Mammary epithelial cell (primary cell): ENCODE results near the gene PLEKHJ1.

Experiments
- EZH2 ChIP-seq: IDR thresholded peaks from 2 replicates; pipeline ENCODE4 v1.6.1; 2012; ENCODE audit warnings: low read length, inconsistent platforms, borderline replicate concordance
- TF ChIP-seq, protein P1 (sequence below), 2 donors: IDR thresholded peaks in 1 of 2; conservative IDR thresholded peaks in 1 of 2; 2 replicates each; pipeline ENCODE4 v1.5.1; 2011 to 2012; ENCODE audit warnings: inconsistent platforms in 2 of 2, low read length in 2 of 2, mild to moderate bottlenecking in 2 of 2, control low read depth in 1 of 2, low read depth in 1 of 2; ENCODE audit not compliant: insufficient read depth in 1 of 2; ENCODE audit errors: extremely low read depth in 1 of 2

- TF ChIP-seq, protein P1, sequence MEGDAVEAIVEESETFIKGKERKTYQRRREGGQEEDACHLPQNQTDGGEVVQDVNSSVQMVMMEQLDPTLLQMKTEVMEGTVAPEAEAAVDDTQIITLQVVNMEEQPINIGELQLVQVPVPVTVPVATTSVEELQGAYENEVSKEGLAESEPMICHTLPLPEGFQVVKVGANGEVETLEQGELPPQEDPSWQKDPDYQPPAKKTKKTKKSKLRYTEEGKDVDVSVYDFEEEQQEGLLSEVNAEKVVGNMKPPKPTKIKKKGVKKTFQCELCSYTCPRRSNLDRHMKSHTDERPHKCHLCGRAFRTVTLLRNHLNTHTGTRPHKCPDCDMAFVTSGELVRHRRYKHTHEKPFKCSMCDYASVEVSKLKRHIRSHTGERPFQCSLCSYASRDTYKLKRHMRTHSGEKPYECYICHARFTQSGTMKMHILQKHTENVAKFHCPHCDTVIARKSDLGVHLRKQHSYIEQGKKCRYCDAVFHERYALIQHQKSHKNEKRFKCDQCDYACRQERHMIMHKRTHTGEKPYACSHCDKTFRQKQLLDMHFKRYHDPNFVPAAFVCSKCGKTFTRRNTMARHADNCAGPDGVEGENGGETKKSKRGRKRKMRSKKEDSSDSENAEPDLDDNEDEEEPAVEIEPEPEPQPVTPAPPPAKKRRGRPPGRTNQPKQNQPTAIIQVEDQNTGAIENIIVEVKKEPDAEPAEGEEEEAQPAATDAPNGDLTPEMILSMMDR (conservative IDR thresholded peaks at IDR 0.05 in 1 of 2, IDR thresholded peaks at IDR 0.05 in 1 of 2; ENCODE audit: extremely low read depth in 1 of 2, insufficient read depth in 1 of 2, low read depth in 1 of 2, low read length in 2 of 2): no peak
- no peak for TF ChIP-seq EZH2
Measured at GRCh38 chr19:2244486-2244885, 8.4 kb upstream of the PLEKHJ1 start.
